Hematopoietic multipotent progenitor cell treated with erythropoietin and hydrocortisone succinate and interleukin-3 and kit ligand, for 15 days (in vitro differentiated cells): ENCODE measurements around the gene FMO4.
A peak's percentile ranks its signal among the peaks of the same experiment; 100 is the strongest.
"Not testable (repeated sequence)": the region's sequence is repeated elsewhere in the genome, so short reads cannot be mapped to it uniquely, and the experiment has no call there.

Experiments
- DNase-seq: peaks from one replicate; pipeline ENCODE4 v3.0.0-alpha.2; 2015; ENCODE audit warnings: low spot score

FMO4 gene

GRCh38 chr1:171313835-171314320, at the start of gene FMO4:
TSS of gene FMO4 (plus strand) at chr1:171314183. CDS start at chr1:171319826, 5,643 bp downstream.
- peak; percentile 94 for DNase-seq

GRCh38 chr1:171265686-171266085, 48.3 kb upstream of the FMO4 start:
- DNase-seq = no peak

GRCh38 chr1:171266930-171267329, 47.1 kb upstream of the FMO4 start:
- no peak for DNase-seq

GRCh38 chr1:171267391-171267790, 46.6 kb upstream of the FMO4 start:
- no peak for DNase-seq

- DNase-seq = no peak
Observed at GRCh38 chr1:171270806-171271205, 43.2 kb upstream of the FMO4 start.

GRCh38 chr1:171277534-171277933, 36.4 kb upstream of the FMO4 start:
- no peak for DNase-seq

GRCh38 chr1:171279234-171279633, 34.7 kb upstream of the FMO4 start:
- DNase-seq = no peak

- no peak for DNase-seq
Observed at GRCh38 chr1:171279678-171280077, 34.3 kb upstream of the FMO4 start.

GRCh38 chr1:171280599-171280998, 33.4 kb upstream of the FMO4 start:
- no peak for DNase-seq

- DNase-seq = no peak
Observed at GRCh38 chr1:171286032-171286705, 27.8 kb upstream of the FMO4 start.

- no peak for DNase-seq
Observed at GRCh38 chr1:171290621-171291020, 23.4 kb upstream of the FMO4 start.

GRCh38 chr1:171292799-171293198, 21.2 kb upstream of the FMO4 start:
- DNase-seq = no peak

- not testable (repeated sequence) for DNase-seq
Observed at GRCh38 chr1:171295383-171295782, 18.6 kb upstream of the FMO4 start.

- no peak for DNase-seq
Observed at GRCh38 chr1:171295821-171296220, 18.2 kb upstream of the FMO4 start.

GRCh38 chr1:171296897-171297296, 17.1 kb upstream of the FMO4 start:
- DNase-seq = no peak

- no peak for DNase-seq
Observed at GRCh38 chr1:171298696-171299095, 15.3 kb upstream of the FMO4 start.

GRCh38 chr1:171299342-171299741, 14.6 kb upstream of the FMO4 start:
- no peak for DNase-seq

GRCh38 chr1:171300401-171300800, 13.6 kb upstream of the FMO4 start:
- DNase-seq = no peak

- no peak for DNase-seq
Observed at GRCh38 chr1:171310661-171311087, 3.3 kb upstream of the FMO4 start.

GRCh38 chr1:171311771-171312558, 2.0 kb upstream of the FMO4 start:
- DNase-seq = no peak

GRCh38 chr1:171313319-171313834, 606 bp upstream of the FMO4 start:
- no peak for DNase-seq

- no peak for DNase-seq
Observed at GRCh38 chr1:171329251-171329650, 15.3 kb downstream of the FMO4 start.

- no peak for DNase-seq
Observed at GRCh38 chr1:171334024-171334640, 20.1 kb downstream of the FMO4 start.
